ENCODE results near the gene S100A13. TPM values are rescaled to one million over a fixed set of nuclear protein-coding genes. Genes with fewer than 3 reads are reported as not detected.

S100A13 gene
- total RNA-seq, 1 experiment from 2014 or later = 11.0 TPM

DNA sequence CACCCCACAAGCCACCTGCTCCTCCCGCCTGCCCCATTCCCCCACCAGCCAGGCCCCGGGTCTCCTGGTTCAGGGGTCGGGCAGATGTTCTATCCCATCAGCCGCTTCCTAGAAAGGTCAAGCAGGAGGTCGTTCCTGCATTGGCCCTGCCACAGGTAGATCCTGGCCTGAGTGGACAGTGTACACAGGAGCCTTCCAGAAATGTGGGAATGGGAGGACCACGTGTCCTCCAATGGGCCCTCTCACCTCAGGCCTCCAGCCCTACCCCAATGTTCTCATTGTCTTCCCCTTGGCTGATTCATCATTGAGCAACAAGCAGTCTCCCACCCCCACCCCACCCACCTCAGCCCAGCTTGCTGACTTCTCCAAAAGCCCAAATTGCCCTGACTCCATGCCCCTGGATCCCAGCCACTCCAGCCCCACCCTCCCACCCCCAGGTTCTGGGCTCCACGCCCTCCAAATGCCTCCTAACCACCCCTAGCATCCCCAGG, 16.4 kb downstream of the S100A13 start:
- CTCF ChIA-PET = interaction anchor here (0.6 kb wide), 1 partner anchor 334 kb away, joined by 4 read pairs; no protein-coding TSS in a partner anchor
- DNase-seq (ENCODE audit: low spot score) = no peak
- H3K27ac ChIP-seq (ENCODE audit: low read depth, low read length, poor library complexity, severe bottlenecking) = no peak overlapping the region
- H3K36me3 ChIP-seq (ENCODE audit: insufficient read depth, low read length, poor library complexity, severe bottlenecking) = no peaks in the 10 kb centered on the region
- no peak for TF ChIP-seq EZH2 (IDR thresholded peaks at IDR 0.05; ENCODE audit: borderline replicate concordance, low read depth, low read length, poor library complexity, severe bottlenecking)
- TF ChIP-seq, protein P1, sequence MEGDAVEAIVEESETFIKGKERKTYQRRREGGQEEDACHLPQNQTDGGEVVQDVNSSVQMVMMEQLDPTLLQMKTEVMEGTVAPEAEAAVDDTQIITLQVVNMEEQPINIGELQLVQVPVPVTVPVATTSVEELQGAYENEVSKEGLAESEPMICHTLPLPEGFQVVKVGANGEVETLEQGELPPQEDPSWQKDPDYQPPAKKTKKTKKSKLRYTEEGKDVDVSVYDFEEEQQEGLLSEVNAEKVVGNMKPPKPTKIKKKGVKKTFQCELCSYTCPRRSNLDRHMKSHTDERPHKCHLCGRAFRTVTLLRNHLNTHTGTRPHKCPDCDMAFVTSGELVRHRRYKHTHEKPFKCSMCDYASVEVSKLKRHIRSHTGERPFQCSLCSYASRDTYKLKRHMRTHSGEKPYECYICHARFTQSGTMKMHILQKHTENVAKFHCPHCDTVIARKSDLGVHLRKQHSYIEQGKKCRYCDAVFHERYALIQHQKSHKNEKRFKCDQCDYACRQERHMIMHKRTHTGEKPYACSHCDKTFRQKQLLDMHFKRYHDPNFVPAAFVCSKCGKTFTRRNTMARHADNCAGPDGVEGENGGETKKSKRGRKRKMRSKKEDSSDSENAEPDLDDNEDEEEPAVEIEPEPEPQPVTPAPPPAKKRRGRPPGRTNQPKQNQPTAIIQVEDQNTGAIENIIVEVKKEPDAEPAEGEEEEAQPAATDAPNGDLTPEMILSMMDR (conservative IDR thresholded peaks at IDR 0.05; ENCODE audit: low read depth, low read length) = no peak
- BruUV-seq (replicated peaks) = no TSS peak
- H3K4me3 ChIP-seq (ENCODE audit: low read depth, low read length, poor library complexity, severe bottlenecking) = no peak overlapping the region
- intact Hi-C loops (cut with micrococcal nuclease; ENCODE audit: unreplicated experiment) = no loop called here
- H3K9me3 ChIP-seq (ENCODE audit: low read depth, low read length, poor library complexity, severe bottlenecking) = no peaks in the 10 kb centered on the region
- H3K27me3 ChIP-seq (replicated peaks; ENCODE audit: insufficient read depth, low read depth, low read length, poor library complexity) = no peaks in the 10 kb centered on the region
- POLR2A ChIA-PET (ENCODE audit: low non-redundant PET) = interaction anchor here (0.6 kb wide), 1 partner anchor 1654 kb away, joined by 6 read pairs; no protein-coding TSS in a partner anchor
- no peaks in the 10 kb centered on the region for H3K4me1 ChIP-seq (ENCODE audit: insufficient read depth, low read length, poor library complexity, severe bottlenecking)

DNA sequence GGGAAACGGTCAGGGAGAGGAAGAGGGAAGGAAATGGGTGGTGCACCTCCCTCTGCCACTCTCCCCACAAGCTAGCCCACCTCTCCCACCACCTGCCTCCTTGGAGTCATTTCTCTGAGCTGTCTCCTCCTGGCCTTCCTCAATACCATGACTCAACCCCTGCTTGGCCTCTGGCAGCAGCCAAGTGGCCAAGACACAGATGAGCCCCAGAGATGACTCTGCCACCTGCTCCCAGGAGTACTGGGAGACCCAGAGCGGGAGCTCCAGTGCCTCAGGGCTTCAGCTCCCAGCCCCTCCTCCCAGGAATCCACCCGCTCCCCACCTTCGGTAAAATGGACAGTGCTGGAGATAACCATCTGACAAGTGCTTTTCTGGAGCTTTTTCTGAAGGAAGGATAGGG, 17.0 kb downstream of the S100A13 start:
- H3K27me3 ChIP-seq (replicated peaks; ENCODE audit: insufficient read depth, low read depth, low read length, poor library complexity) = no peaks in the 10 kb centered on the region
- no peak overlapping the region for H3K27ac ChIP-seq (ENCODE audit: low read depth, low read length, poor library complexity, severe bottlenecking)
- no peaks in the 10 kb centered on the region for H3K36me3 ChIP-seq (ENCODE audit: insufficient read depth, low read length, poor library complexity, severe bottlenecking)
- ChIA-PET CTCF (no interaction called here), POLR2A (ENCODE audit: low non-redundant PET) (no interaction called here)
- no peaks in the 10 kb centered on the region for H3K4me1 ChIP-seq (ENCODE audit: insufficient read depth, low read length, poor library complexity, severe bottlenecking)
- intact Hi-C loops (cut with micrococcal nuclease; ENCODE audit: unreplicated experiment) = no loop called here
- BruUV-seq (replicated peaks) = no TSS peak
- H3K4me3 ChIP-seq (ENCODE audit: low read depth, low read length, poor library complexity, severe bottlenecking) = no peak overlapping the region
- DNase-seq (ENCODE audit: low spot score) = no peak
- no peak for TF ChIP-seq EZH2 (IDR thresholded peaks at IDR 0.05; ENCODE audit: borderline replicate concordance, low read depth, low read length, poor library complexity, severe bottlenecking)
- TF ChIP-seq, protein P1 (conservative IDR thresholded peaks at IDR 0.05; ENCODE audit: low read depth, low read length) = no peak
- H3K9me3 ChIP-seq (ENCODE audit: low read depth, low read length, poor library complexity, severe bottlenecking) = no peaks in the 10 kb centered on the region

DNA sequence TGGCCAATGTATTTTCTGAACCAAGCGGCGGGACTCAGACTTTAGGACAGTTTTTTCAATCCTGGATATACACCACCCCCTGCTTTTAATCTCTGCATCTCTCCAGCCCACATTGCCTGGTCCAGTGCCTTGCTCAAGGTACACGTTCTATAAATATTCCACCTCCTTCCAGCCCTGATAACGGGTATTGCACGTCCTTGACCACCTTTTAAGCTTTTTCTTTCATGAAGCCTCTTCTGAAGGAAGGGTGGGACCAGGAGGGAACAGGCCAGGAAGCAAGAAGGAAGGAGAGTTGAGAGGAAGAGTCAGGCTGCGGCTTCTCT, 17.8 kb downstream of the S100A13 start:
- ChIA-PET POLR2A (ENCODE audit: low non-redundant PET) (no interaction called here), CTCF (no interaction called here)
- Histone ChIP-seq H3K4me3 (ENCODE audit: low read depth, low read length, poor library complexity, severe bottlenecking) (no peak overlapping the region), H3K36me3 (ENCODE audit: insufficient read depth, low read length, poor library complexity, severe bottlenecking) (no peaks in the 10 kb centered on the region), H3K9me3 (ENCODE audit: low read depth, low read length, poor library complexity, severe bottlenecking) (no peaks in the 10 kb centered on the region), H3K4me1 (ENCODE audit: insufficient read depth, low read length, poor library complexity, severe bottlenecking) (no peaks in the 10 kb centered on the region), H3K27me3 (replicated peaks; ENCODE audit: insufficient read depth, low read depth, low read length, poor library complexity) (no peaks in the 10 kb centered on the region), H3K27ac (ENCODE audit: low read depth, low read length, poor library complexity, severe bottlenecking) (no peak overlapping the region)
- intact Hi-C loops (cut with micrococcal nuclease; ENCODE audit: unreplicated experiment) = no loop called here
- DNase-seq (ENCODE audit: low spot score) = no peak
- BruUV-seq (replicated peaks) = no TSS peak
- no peak for TF ChIP-seq EZH2 (IDR thresholded peaks at IDR 0.05; ENCODE audit: borderline replicate concordance, low read depth, low read length, poor library complexity, severe bottlenecking)
- TF ChIP-seq, protein P1 (conservative IDR thresholded peaks at IDR 0.05; ENCODE audit: low read depth, low read length) = no peak

All from A673 (cell line).